SHP77 treated with DMSO at 0.1 percent for 48 hours (cell line): ENCODE results near the gene PCDHGA10.
"Not testable (repeated sequence)": the region's sequence is repeated elsewhere in the genome, so short reads cannot be mapped to it uniquely, and the experiment has no call there.

Experiments
- DNase-seq: peaks from one replicate; lab custom pipeline; 2025; lab: John Stamatoyannopoulos, UW

PCDHGA10 gene

GRCh38 chr5:141392429-141393198, 20.2 kb upstream of the PCDHGA10 start, which contains the start of gene PCDHGA8:
Gene PCDHGA8, plus strand, starts transcription at chr5:141392633. Its CDS starts 181 bp downstream, at chr5:141392814.
- no peak for DNase-seq

- DNase-seq: no peak
These were observed 19.5 kb upstream of the PCDHGA10 start for GRCh38 chr5:141393267-141393666.

- DNase-seq: not testable (repeated sequence)
These were observed 18.2 kb upstream of the PCDHGA10 start for GRCh38 chr5:141394401-141395187.

GRCh38 chr5:141397756-141398551, 14.8 kb upstream of the PCDHGA10 start, which contains the start of gene PCDHGB5:
Gene PCDHGB5, plus strand, starts transcription at chr5:141397947. Its CDS starts 181 bp downstream, at chr5:141398128.
- DNase-seq: not testable (repeated sequence)

- DNase-seq: no peak
These were observed 14.2 kb upstream of the PCDHGA10 start for GRCh38 chr5:141398608-141399007.

- DNase-seq: no peak
These were observed 13.1 kb upstream of the PCDHGA10 start for GRCh38 chr5:141399555-141400258.

GRCh38 chr5:141402553-141403243, 10.1 kb upstream of the PCDHGA10 start, which contains the start of gene PCDHGA9:
Gene PCDHGA9, plus strand, starts transcription at chr5:141402778. Its CDS starts 175 bp downstream, at chr5:141402953.
- DNase-seq: no peak

- DNase-seq: no peak
These were observed 9.4 kb upstream of the PCDHGA10 start for GRCh38 chr5:141403387-141403786.

GRCh38 chr5:141407790-141408505, 4.8 kb upstream of the PCDHGA10 start, which contains the start of gene PCDHGB6:
Gene PCDHGB6, plus strand, starts transcription at chr5:141408021. Its CDS starts 182 bp downstream, at chr5:141408203.
- not testable (repeated sequence) for DNase-seq

GRCh38 chr5:141409598-141410306, 3.0 kb upstream of the PCDHGA10 start:
- no peak for DNase-seq

GRCh38 chr5:141411575-141411974, 1.2 kb upstream of the PCDHGA10 start:
- DNase-seq: no peak

GRCh38 chr5:141413540-141414069, 818 bp downstream of the PCDHGA10 start:
- DNase-seq: no peak

- not testable (repeated sequence) for DNase-seq
These were observed 1.9 kb downstream of the PCDHGA10 start for GRCh38 chr5:141414548-141415274.

- not testable (repeated sequence) for DNase-seq
These were observed 2.5 kb downstream of the PCDHGA10 start for GRCh38 chr5:141415275-141415618.

- DNase-seq: not testable (repeated sequence)
These were observed 4.8 kb downstream of the PCDHGA10 start, which contains the start of gene PCDHGB7 for GRCh38 chr5:141417494-141418172. Gene PCDHGB7, plus strand, starts transcription at chr5:141417677. Its CDS starts 183 bp downstream, at chr5:141417860.

- no peak for DNase-seq
These were observed 6.5 kb downstream of the PCDHGA10 start for GRCh38 chr5:141419074-141419880.
